Activated naive CD4-positive, alpha-beta T cell (primary cell): ENCODE results near the gene INO80E.
A peak's percentile ranks its signal among the peaks of the same experiment; 100 is the strongest.
"Not testable (repeated sequence)": the region's sequence is repeated elsewhere in the genome, so short reads cannot be mapped to it uniquely, and the experiment has no call there.

Experiments
- DNase-seq, 4 experiments: peaks; one replicate each; lab custom pipeline; 2025; lab: John Stamatoyannopoulos, UW

INO80E gene

DNA sequence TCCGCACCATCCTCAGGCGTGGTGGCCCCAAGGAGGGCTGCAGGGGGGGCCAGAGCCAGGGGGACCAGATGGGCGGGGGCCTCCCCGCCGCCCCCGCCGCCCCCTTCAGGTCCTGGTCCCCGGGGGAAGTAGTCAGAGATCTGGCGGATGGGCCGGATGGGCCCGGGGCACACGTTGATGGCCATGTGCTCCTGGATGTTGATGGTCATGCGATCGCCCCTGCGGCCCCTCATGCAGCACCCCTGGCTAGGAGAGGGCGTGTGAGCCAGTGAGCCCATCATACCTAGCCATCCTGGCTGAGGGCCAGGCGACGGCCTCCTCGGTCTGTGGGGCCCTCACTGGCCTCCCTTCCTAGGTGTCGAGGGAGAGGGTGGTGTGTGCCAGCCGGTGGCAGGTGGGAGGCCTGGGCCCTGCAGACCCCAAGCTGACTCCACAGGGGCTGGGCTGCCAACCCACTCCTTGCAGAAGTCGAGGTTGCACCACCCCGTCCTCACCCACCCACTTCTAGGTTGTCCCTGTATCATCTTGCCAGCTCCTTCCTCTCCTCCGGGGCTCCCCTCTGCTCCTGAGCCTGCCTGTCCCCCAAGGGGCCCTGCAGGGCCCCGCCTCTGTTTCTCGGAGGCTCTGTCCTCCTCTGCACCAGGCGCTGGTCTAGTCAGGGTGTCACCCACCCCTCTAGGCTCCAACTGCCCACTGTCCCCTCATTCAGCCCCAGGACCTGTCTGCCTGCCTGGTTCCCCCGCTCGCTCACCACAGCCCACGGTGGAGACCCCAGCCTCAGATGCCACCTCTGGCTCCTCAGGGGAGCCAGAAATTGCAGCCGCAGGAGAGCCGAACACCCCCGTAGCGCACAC is 14.2 kb downstream of the INO80E start:
- no peak for DNase-seq

DNA sequence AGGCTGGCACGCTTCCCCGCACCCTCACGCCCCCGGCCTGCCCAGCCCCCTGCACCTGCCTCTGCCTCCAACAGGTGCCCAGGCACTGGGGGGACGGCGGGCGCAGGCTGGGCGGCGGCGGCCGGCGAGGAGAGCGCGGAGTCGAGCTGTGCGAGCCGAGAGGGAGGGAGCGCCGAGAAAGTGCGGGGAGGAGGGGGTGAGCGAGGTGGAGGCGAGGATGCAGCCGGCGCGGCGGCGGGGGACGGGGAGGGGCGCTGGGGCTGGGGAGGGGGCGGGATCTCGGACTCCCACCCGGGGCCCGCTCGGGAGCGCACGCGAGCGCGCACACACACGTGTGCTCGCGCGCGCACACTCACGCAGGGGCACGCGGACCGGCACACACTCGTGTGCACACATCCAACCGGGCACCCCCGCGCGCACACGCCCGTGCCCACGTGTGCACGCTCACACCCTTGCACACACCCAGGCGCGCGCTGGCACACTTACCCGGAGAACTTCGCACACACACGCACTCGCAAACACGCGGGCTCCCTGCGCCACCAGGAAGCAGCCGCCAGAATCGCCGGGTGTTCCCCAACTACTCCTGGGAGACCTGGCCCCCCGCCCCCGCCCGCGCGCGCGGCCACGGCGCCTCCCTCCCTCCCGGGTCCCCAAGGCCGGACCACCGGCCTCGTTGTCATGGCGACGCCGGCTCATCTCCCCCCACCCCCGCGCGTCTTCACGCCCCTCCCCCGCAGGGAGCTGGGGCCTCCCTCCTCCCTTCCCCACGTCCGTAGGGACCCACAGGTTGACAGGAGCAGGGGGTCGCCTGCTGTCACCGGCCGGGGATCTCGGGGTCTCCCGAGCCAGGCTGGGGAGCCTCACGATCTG is 15.0 kb downstream of the INO80E start, which contains the start of gene DOC2A:
Gene DOC2A (minus strand): TSS at position 184 of the 870 bp plus-strand sequence. CDS start 805 bp downstream, outside the sequence.
- DNase-seq, result peak in 3 of 4 experiments; percentile 10 to 40 (median 26)

DNA sequence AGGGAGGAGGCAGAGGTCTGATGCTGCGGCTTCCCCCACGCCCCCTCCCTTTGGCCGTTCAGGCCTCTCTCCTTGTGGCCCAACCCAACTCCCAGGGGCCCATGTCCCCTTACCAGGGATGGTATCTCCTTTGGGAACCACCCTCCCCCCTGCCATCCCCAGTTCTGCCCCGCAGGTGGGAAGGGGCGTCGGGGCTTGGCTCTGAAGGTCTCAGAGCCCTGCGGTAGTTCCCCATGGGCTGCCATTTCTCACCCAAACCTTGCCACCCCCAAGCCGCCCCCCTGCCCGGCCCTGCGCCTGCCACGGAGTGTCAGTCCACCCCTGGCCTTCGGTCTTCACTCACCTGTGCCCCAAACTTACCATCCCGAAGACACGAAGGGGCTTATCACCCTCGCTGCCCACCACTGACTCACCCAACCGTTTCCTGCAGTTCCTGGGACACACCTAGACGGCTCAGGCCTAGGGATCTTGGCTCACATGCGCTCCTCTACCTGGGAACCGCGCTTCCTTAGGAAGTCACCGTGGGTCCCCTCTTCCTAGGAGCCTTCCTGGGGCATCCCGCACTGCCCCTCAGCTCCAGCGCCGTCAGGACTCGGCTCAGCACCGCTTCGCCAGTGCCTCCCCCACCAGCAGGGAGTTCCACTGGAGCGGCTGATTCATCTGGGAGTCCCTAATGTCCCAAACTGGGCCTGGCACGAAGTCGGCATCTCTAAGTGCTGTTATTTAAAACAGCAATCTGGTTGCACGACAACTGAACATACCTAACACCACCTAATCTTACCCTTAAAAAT is 15.9 kb downstream of the INO80E start:
- no peak for DNase-seq

DNA sequence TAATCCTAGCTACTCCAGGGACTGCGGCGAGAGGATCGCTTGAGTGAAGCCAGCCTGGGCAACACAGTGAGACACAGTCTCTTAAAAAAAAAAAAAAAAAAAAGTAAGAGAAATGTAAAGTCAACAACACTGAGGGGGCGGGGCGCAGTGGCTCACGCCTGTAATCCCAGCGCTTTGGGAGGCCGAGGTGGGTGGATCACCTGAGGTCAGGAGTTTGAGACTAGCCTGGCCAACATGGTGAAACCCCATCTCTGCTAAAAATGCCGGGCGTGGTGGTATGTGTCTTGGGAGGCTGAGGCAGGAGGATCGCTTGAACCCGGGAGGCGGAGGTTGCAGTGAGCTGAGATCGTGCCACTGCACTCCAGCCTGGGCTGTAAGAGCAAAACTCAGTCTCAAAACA is 16.6 kb downstream of the INO80E start:
- DNase-seq, result not testable (repeated sequence)

DNA sequence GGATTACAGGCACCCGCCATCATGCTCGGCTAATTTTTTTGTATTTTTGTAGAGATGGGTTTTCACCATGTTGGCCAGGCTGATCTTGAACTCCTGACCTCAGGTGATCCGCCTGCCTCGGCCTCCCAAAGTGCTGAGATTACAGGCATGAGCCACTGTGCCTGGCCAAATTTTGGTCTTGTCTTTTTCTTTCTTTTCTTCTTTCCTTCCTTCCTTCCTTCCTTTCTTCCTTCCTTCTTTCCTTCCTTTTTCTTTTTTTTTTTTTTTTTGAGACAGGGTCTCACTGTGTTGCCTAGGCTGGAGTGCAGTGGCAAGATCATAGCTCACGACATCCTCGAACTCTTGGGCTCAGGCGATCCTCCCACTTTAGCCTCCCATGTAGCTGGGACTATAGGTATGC is 19.4 kb downstream of the INO80E start:
- not testable (repeated sequence) for DNase-seq

DNA sequence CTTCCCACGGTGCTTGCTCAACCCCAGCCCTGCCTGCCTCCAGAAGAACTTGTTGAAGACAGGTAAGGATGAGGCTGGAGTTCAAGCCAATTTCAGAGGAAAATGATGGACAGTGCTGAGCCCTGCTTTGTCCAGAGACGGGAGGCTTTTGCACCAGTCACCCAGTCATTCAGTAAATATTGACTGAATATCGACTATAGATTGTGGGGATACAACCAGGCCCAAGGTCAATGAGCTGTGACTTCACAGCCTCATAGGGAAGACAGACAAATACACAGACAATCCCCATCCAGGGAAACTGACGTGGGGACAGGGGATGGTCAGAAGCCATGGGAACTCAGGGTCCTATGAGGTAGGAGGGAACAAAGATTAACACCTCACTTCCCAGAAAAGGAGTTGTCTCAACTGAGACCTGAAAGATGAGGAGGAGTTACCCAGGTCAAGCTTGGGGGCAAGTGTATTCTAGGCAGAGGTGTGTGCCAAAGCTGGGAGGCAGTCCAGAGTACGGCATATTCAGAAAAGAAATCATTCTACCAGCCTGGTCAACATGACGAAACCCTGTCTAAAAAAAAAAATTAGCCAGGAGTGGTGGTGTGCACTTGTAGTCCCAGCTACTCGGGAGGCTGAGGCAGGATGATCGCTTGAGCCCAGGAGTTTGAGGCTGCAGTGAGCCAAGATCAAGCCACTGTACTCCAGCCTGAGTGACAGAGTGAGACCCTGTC is 20.7 kb downstream of the INO80E start:
- DNase-seq, result no peak

DNA sequence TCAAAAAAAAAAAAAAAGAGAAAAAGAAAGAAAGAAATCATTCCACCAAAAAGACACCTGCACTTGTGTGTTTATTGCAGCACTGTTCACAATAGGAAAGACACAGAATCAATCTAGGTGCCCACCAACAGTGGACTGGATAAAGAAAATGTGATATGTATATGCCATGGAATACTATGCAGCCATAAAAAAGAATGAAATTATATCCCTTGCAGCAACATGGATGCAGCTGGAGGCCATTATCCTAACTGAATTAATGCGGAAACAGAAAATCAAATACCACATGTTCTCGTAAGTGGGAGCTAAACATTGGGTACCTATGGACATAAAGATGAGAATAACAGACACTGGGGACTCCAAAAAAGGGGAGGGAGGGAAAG is 21.2 kb downstream of the INO80E start:
- no peak for DNase-seq

DNA sequence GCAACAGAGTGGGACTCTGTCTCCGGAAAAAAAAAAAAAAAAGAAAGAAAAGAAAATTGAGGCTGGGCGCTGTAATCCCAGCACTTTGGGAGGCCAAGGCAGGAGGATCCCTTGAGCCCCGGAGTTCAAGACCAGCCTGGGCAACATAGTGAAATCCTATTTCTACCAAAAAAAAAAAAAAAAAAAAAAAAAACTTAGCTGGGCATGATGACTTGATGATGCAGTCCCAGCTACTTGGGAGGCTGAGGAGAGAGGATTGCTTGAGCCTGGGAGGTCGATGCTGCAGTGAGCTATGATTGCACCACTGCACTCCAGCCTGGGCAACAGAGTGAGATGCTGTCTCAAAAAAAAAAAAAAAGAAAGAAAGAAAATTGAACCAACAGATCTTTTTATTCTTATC is 21.9 kb downstream of the INO80E start:
- not testable (repeated sequence) for DNase-seq

DNA sequence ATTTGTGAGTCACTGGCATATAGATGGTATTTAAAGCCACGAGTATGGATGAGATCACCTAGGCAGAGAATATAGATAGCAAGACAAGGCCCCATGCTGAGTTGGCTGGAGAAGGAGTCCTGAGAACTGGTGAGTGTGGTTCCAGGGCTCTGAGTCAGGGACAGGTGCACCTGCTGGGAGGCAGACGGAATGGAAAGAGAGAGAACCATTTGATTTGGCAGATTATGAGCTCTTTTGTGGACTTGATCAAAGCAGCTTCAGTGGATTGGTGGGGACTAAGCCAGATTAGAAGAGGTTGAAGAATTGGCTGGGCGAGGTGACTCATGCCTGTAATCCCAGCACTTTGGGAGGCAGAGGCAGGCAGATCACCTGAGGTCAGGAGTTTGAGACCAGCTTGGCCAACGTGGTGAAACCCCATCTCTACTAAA is 22.7 kb downstream of the INO80E start:
- DNase-seq, result no peak

DNA sequence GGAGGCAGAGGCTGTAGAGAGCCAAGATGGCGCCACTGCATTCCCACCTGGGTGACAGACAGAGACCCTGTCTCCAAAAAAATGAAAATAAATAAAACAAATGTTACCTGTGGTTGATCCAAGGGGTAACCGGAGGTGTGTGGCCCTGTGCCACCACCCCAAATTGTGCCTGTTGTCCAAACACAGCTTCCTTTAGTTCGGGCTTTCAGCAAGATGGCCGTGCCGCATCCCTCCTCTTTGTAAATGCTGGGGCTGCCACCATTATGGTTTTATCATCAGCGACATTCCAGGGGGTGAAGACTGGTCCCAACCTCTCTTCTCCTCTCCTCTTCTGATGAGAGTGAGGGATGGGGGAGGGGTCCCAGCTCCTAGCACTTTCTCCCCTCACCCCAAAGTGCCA is 26.8 kb downstream of the INO80E start, which contains the start of gene C16orf92:
Gene C16orf92 (plus strand): TSS at position 312 of the 400 bp plus-strand sequence. CDS start 143 bp downstream, outside the sequence.
- DNase-seq, result no peak

DNA sequence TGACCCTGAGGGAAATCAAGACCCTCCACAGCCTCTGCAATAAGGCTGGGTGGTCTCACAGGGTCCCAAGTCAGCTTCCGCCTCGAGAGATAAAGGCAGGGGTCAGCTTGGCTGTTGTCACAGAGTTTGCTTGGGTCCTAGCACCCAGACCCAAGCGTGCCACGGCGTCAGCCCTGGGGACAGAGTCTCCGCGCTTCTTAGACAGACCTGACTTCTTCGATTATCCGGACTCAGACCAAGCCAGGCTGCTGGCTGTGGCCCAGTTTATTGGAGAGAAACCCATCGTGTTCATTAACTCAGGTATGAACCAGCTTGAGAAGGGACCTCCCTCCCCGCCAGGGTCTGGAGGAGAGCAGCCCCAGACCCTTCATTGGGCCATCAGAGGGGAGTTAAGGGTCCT is 27.5 kb downstream of the INO80E start:
- DNase-seq, result no peak

DNA sequence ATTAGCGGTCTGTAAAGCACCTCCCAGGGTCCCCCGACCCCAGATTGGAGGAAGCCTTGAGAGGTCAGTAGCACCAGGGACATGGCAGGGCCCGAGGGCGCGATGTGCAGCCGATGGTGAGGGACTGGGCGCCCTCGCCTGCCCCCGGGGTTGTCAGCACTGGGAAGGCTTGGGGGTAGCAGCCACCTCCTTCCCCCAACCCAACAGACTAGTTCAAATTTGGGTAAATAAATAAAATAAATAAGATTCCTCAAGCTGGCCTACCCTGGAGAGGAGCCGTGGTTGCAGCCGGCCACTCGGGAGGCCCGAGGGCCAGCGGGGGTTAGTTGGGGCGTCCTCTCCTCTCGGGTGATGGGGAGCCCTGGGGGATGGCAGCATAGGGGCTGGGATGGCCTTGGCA is 28.4 kb downstream of the INO80E start:
- no peak for DNase-seq

DNA sequence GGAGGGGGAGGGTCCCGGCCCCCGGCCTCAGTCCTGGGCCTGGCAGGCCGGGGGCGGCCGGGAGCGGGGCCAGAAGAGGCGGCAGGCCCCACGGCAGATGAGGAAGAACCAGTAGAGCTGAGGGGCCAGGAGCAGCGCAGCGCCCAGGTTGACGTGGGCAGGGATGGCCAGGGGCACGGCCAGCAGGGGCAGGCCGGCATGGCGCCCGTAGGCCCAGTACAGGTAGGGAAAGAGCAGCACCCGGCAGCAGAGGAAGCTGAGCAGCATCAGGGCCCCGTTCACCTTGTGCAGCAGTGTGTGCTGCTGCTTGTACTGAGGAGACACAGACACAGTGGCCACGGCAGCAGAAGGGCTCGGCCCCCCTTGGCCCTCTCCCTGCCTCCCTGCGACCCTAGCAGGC is 29.1 kb downstream of the INO80E start:
- DNase-seq, result no peak

DNA sequence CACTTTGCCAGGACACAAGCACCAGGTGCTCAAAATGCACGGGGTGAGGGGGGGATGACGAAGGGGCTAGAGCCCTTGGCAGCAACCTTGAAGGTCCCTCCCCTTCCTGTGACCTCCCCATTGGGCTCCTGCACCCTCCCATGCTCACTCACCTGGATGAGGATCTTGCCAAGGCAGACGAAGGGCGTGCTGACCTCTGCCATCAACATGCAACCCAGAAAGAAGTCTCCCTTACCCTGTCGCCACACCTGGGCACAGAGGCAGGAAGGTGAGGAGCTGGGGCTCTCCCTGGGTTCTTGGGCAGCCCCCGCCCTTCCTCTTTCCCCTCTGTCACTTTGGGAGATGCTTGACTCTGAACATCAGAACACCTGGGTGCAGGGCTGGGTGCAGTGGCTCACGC is 29.5 kb downstream of the INO80E start:
- DNase-seq, result no peak

DNA sequence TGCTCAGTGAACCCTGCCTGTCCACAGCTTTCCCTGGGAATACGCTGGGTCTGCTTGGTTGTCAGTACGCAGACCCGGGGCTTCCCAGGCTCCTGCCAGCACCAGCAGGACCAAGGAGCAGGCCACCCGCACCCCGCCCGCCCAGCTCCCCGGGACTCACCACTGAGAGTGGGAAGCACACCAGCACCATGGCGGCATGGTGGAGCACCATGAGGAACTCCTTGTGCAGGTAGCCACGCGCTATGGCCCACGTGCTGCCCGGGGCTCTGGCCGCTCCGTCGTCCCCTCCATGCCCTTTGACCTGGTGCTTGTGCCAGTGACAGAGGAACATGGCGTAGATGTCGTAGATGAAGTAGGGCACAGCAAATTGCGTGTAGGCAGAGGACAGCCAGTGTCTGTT is 30.4 kb downstream of the INO80E start:
- DNase-seq, result no peak

DNA sequence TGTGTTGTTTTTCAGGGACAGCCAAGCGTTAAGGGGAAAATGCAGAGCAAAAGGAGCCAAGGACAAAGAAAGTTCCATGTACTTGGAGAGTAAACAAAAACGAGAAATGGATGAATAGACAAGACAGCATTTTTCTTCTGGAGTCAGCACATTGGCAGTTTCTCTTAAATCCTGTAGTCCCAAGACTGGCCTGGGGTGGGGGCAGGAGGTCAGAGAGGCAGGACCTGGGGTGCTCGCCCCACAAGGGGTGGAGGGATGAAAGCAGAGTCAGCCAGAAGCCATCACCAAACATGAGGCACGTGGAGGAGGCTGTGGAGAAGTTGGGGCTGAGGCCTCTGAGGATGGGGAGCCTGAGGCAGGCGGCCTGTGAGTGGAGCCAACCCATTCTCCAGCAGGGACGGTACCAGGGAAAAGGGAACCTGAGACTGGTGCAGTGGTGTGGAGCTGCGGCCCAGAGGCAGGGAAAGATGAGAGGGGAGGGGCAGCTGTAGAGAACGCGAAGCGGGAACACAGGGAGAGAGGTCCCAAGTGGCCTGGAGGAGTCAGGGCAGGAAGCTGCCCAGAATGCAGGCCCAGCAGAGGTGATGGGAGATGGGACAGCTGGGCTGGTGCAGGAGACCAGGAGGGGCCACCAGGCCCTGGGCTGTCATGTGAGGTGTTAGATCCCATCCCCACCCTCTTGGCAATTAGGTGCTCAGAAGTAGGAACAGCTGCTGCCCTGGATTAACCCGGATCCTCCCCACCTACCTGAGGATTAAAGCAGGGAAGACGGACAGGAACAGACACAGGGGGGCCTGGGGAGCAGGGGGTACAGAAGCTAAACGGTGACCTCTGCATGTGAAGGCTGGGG is 31.8 kb downstream of the INO80E start:
- no peak for DNase-seq

DNA sequence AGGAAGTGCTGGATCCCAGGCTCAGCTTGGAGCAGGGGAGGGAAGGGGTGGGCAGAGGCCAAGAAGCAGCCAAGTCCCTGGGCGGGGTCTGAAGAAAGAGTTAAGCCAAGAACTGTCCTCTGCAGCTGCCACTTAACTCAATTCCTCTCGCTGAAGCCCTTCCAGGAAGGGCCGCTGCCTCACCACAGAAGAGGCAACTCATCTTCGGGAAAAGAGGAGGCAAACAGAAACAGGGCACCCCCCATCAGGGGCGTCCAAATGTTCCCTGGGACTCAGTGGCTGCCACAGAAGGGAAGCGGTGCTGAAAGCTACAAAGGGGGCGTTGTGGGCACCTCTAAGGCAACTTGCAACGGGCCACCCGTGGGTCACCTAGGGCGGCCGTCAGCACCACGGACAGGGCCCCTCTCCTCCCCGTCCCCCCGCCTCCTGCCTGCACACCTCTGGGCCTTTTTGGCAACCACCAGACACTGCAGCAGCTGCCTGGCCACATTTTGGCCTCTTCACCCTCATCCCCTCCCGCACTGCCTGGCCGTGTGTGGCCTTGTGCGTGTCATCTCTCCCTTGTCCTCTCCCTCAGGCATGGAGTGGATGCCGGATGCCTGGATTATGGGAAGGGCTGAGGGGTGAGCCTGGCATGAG is 32.5 kb downstream of the INO80E start:
- peak in 1 of 4 experiments; percentile 9 for DNase-seq

DNA sequence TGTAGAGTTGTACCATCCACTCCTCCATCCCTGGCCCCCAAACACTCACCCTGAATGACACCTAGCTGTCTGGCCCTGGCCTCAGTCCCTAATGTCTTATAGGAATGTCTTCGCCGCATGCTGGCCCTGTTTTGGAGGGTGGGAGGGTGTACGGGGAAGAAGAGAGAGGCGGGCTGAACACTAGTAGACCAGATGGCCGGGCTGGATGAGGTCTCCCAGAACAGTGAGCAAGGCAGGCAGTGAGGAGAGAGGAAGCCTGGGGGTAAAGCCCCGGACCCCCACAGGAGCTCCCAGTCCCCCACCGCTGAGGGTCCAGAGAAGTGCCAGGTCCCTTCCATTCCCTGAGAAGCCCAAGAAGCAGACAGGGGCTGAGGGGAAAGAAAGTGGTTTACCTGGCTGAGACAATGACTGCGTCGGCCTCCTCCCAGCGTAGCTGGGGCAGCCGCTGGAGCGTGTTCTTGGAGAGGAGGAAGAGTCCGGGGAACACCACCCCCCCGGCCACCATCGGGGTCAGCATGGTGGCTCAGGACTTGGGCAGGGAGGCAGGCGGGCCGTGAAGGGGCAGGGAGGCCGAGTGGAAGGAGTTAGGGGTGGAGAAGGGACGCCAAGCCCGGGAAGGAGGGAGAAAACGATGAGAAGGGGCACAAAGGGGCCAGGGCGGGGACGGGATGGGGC is 34.1 kb downstream of the INO80E start:
- no peak for DNase-seq

DNA sequence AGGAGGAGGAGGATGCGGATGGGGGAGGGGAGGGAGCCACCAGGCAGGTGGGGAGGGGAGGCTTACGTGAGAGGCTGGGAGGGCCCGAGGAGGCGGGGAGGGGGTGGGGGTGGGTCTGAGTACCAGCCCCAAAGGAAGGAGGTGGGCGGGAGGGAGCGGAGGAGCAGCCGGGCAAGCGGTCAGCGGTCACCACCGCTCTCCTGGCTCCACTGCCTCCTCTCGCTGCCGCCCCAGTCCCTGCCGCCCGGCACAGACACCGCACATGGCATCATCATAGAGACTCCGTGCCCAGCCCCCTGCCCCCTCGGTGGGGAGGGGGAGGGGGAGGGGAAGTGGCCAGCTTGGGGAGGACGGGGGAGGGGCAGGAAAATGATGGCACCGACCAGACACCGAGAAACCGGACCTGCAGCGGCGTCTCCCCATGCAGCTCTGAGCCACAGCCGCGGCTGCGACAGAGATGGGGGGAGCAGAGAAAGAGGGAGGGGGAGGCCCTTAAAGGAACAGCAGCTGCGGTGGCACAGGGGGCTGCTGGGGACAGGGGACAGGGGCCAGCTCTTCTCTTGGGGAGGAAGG is 34.9 kb downstream of the INO80E start, which contains the start of gene TLCD3B:
Gene TLCD3B (minus strand): TSS at position 431 of the 573 bp plus-strand sequence. CDS start 744 bp downstream, outside the sequence.
- DNase-seq, result no peak
